Sigmoid colon (tissue), 4 donors: ENCODE results near the gene ATG13.

ENCODE experiments used
- POLR2A ChIP-seq, 2 donors: fragments of 450-650 bp; IDR thresholded peaks; one replicate each; pipeline ENCODE4 v1.6.1; 2016; ENCODE audit warnings: antibody characterized with exemption in 2 of 2, mild to moderate bottlenecking in 2 of 2, moderate library complexity in 2 of 2
- POLR2AphosphoS5 ChIP-seq, 4 donors: sonication (generic); formaldehyde crosslinking; IDR thresholded peaks; one replicate each; pipeline ENCODE4 v1.6.1; 2017; ENCODE audit warnings: antibody characterized with exemption in 4 of 4
- TF ChIP-seq, protein P1 (sequence below), 4 experiments: fragments of 450-650 bp in 3 of 4; fragments of 200-600 bp in 1 of 4; IDR thresholded peaks; one replicate each; pipeline ENCODE4 v1.5.1; 2016 to 2019; ENCODE audit warnings: antibody characterized with exemption in 4 of 4, mild to moderate bottlenecking in 3 of 4, moderate library complexity in 2 of 4

DNA sequence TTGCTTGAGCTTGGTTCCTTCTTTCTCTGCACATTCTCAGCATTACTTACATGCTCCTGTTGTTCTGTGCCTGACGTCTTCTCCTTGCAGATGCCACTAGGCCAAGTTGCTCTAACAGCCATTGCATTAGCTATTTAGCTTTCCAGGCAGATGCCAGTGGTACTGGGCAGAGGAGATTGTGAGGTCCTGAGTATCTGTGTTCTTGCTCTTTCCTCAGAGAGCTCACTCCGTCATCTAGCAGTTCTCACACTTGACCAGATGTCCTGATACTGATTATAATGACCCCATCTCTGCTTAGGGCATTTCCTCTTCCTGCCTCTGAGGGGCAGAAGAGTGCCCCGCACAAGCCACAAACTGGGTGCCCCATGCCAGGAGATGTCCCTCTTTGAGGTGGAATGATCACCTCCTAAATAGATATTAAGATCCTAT lies 52.4 kb downstream of the ATG13 start:
- TF ChIP-seq, protein P1, sequence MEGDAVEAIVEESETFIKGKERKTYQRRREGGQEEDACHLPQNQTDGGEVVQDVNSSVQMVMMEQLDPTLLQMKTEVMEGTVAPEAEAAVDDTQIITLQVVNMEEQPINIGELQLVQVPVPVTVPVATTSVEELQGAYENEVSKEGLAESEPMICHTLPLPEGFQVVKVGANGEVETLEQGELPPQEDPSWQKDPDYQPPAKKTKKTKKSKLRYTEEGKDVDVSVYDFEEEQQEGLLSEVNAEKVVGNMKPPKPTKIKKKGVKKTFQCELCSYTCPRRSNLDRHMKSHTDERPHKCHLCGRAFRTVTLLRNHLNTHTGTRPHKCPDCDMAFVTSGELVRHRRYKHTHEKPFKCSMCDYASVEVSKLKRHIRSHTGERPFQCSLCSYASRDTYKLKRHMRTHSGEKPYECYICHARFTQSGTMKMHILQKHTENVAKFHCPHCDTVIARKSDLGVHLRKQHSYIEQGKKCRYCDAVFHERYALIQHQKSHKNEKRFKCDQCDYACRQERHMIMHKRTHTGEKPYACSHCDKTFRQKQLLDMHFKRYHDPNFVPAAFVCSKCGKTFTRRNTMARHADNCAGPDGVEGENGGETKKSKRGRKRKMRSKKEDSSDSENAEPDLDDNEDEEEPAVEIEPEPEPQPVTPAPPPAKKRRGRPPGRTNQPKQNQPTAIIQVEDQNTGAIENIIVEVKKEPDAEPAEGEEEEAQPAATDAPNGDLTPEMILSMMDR (IDR thresholded peaks at IDR 0.05), result no peak
- no peak for TF ChIP-seq POLR2A (IDR thresholded peaks at IDR 0.05)
- TF ChIP-seq POLR2AphosphoS5 (IDR thresholded peaks at IDR 0.05), result no peak
